Activated naive CD4-positive, alpha-beta T cell treated with anti-CD3 and anti-CD28 coated beads, Interleukin-2, amount 50 U/mL, for 24 hours (primary cell): Measurements from ENCODE around the gene DTL.

Experiments used
- H3K27ac Mint-ChIP-seq: one replicate; pipeline ENCODE4 v1.8.0; 2021; ENCODE audit warnings: mild to moderate bottlenecking, mixed read lengths
- H3K27me3 Mint-ChIP-seq: one replicate; pipeline ENCODE4 v1.8.0; 2021; ENCODE audit warnings: mixed read lengths
- H3K36me3 Mint-ChIP-seq: one replicate; pipeline ENCODE4 v1.8.0; 2021; ENCODE audit warnings: mixed read lengths
- H3K4me1 Mint-ChIP-seq: one replicate; pipeline ENCODE4 v1.8.0; 2021; ENCODE audit warnings: mixed read lengths
- H3K4me3 Mint-ChIP-seq: one replicate; pipeline ENCODE4 v1.8.0; 2021; ENCODE audit warnings: mild to moderate bottlenecking, mixed read lengths
- H3K9me3 Mint-ChIP-seq: one replicate; pipeline ENCODE4 v1.8.0; 2021; ENCODE audit warnings: mixed read lengths

The DTL gene

GRCh38 chr1:212152869-212153268, 117.3 kb downstream of the DTL start:
- Mint-ChIP-seq H3K27me3 (no peaks in the 10 kb centered on the region), H3K36me3 (no peaks in the 10 kb centered on the region), H3K4me1 (no peaks in the 10 kb centered on the region), H3K4me3 (no peak overlapping the region), H3K9me3 (no peaks in the 10 kb centered on the region), H3K27ac (no peak overlapping the region)

DNA sequence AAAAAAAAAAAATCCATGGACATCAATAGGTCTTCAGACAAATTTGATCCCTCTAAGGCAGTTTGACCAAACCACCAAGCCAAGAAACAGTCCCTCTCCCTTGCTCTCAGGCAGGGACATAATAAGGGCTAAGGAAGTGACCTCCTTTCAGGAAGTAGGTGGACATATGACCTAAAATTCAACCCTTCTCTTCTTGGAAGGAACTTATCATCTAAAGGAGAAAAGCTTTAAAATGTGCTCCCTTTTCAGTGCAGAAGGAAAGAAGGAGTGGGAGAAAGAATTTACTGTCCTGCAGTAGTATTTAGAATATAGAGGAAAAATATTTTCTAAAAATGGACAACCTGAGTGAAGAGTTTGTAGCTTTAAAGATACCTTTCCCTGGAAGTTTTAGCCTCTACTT, 118.1 kb downstream of the DTL start:
- Mint-ChIP-seq H3K4me3 (no peak overlapping the region), H3K9me3 (no peaks in the 10 kb centered on the region)

More for the DNA sequence above, 118.1 kb downstream of the DTL start:
- Mint-ChIP-seq H3K36me3 (no peaks in the 10 kb centered on the region), H3K27ac (no peak overlapping the region), H3K27me3 (no peaks in the 10 kb centered on the region), H3K4me1 (peaks cover under 1% of the 10 kb centered on the region)
